ENCODE results near the gene DCTN2.
"Not testable (repeated sequence)": the region's sequence is repeated elsewhere in the genome, so short reads cannot be mapped to it uniquely, and the experiment has no call there.

The DCTN2 gene

GRCh38 chr12:57525615-57526383, 21.2 kb downstream of the DCTN2 start:
- DNase-seq: no peak

- no peak for DNase-seq
Measured at GRCh38 chr12:57524814-57525614, 22.0 kb downstream of the DCTN2 start.

- DNase-seq: no peak
Measured at GRCh38 chr12:57523706-57524614, 23.0 kb downstream of the DCTN2 start.

- DNase-seq: peak; percentile 90
Measured at GRCh38 chr12:57522887-57523705, 23.9 kb downstream of the DCTN2 start.

GRCh38 chr12:57522011-57522886, 24.7 kb downstream of the DCTN2 start, which contains the start of gene MBD6:
Gene MBD6, plus strand, starts transcription at chr12:57522824. Its CDS starts 1,480 bp downstream, at chr12:57524304.
- DNase-seq: peak; percentile 96

GRCh38 chr12:57521525-57522010, 25.4 kb downstream of the DCTN2 start:
- peak; percentile 67 for DNase-seq

- peak; percentile 99 for DNase-seq
Measured at GRCh38 chr12:57520053-57520818, 26.8 kb downstream of the DCTN2 start, which contains the start of gene DDIT3. Gene DDIT3, minus strand, starts transcription at chr12:57520514. Its CDS starts 3,108 bp downstream, at chr12:57517406.

GRCh38 chr12:57519796-57520052, 27.3 kb downstream of the DCTN2 start:
- DNase-seq: no peak

GRCh38 chr12:57518920-57519795, 27.8 kb downstream of the DCTN2 start:
- DNase-seq: peak; percentile 68

- DNase-seq: no peak
Measured at GRCh38 chr12:57518176-57518919, 28.6 kb downstream of the DCTN2 start.

GRCh38 chr12:57517718-57518117, 29.3 kb downstream of the DCTN2 start:
- DNase-seq: not testable (repeated sequence)

- peak; percentile 44 for DNase-seq
Measured at GRCh38 chr12:57517187-57517586, 29.8 kb downstream of the DCTN2 start.

- no peak for DNase-seq
Measured at GRCh38 chr12:57516617-57517153, 30.3 kb downstream of the DCTN2 start.

GRCh38 chr12:57515934-57516541, 31.0 kb downstream of the DCTN2 start:
- peak; percentile 59 for DNase-seq

GRCh38 chr12:57515408-57515933, 31.5 kb downstream of the DCTN2 start:
- DNase-seq: peak; percentile 59

GRCh38 chr12:57514720-57515407, 32.1 kb downstream of the DCTN2 start:
- DNase-seq: peak; percentile 44

GRCh38 chr12:57514246-57514645, 32.7 kb downstream of the DCTN2 start:
- DNase-seq: not testable (repeated sequence)

Data from OCI-M1 (cell line).